Activated CD8-positive, alpha-beta memory T cell treated with anti-CD3 and anti-CD28 coated beads for 36 hours (primary cell): Measurements from ENCODE around the gene COA7. TPM values are rescaled to one million over a fixed set of nuclear protein-coding genes. Genes with fewer than 3 reads are reported as not detected.
"Not testable (repeated sequence)": the region's sequence is repeated elsewhere in the genome, so short reads cannot be mapped to it uniquely, and the experiment has no call there.

Experiments used
- CTCF ChIA-PET: fragments of 350-600 bp; sonication (Branson Sonifier 250); formaldehyde crosslinking; loops from one replicate; lab custom pipeline; 2021; ENCODE audit warnings: antibody characterized with exemption; lab: Charles Lee
- POLR2A ChIA-PET: fragments of 350-600 bp; sonication (Branson Sonifier 250); formaldehyde crosslinking; loops from one replicate; lab custom pipeline; 2021; ENCODE audit warnings: antibody characterized with exemption; lab: Charles Lee
- total RNA-seq, 2 experiments: library from RNA; stranded (reverse); gene quantifications; one replicate each; pipeline ENCODE4 v1.2.3, GENCODE V29; 2021

COA7 gene
- total RNA-seq, 2 experiments from 2014 or later, result 37.2 to 37.5 TPM

DNA sequence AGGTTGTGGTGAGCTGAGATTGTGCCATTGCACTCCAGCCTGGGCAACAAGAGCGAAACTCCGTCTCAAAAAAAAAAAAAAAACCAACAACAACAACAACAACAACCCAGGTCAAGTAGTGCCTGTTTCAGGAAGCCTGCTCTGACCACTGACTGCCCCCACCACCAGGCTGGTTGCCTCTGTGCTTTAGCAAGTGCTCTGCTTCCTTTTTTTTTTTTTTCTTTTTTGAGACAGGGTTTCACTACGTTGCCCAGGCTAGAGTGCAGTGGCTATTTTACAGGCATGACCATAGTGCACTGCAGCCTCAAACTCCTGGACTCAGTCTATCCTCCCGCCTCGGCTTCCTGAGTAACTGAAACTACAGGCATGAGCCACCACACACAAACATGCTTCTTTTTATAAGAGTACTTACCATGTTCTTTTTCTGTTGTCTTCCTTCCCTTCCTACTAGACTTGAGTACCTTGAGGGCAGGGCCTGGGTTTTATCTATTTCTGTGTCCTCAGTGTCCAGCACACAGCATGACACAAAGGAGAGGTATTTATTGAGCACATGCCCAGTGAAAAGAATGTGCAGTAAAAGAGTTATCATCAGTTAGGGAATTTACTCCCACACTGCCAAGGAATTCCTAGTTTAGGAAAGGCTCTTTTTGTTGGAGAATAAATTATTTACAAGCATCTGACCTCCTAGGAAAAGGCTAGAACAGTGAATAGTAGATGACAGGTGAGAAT, 9.9 kb upstream of the COA7 start:
- POLR2A ChIA-PET, result no interaction called here
- CTCF ChIA-PET, result no interaction called here

DNA sequence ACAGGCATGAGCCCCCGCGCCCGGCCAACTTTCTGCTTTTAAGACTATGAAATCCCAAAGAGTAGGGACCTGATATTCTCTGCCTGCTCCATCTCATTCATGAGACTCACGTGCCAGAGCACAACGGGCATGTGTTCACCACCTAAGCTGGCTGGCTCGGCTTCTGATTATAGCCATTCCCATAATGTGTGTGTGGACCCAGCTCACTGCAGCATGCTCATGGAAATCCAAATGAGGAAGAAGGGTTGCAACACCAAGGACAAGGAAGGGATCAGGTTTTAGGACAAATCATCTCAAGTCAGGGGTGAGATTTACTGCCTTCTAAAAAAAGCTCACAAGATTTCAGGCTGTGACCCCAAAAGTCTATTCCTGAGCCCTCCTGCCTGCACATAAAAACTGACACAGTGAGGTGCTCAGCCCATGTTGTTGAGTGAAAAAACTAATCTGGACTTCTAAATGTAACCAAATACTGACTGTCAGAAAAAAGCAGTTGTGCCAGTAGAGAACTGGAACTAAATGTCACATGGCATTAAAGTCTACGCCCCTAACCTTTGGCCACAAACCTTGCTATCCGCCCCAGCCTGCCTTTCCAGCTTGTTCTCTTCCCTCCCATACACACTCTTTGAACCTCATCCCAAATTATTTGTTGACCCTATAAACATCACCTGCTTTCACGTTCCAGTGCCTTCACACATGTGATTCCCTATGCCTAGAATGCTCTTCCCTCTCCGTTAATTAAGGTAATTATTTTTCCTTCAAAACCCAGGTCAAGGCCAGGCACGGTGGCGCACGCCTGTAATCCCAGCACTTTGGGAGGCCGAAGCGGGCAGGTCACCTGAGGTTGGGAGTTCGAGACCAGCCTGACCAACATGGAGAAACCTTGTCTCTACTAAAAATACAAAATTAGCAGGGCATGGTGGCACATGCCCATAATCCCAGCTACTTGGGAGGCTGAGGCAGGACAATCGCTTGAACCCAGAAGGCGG, 9.1 kb upstream of the COA7 start:
- POLR2A ChIA-PET, result no interaction called here
- CTCF ChIA-PET, result no interaction called here

DNA sequence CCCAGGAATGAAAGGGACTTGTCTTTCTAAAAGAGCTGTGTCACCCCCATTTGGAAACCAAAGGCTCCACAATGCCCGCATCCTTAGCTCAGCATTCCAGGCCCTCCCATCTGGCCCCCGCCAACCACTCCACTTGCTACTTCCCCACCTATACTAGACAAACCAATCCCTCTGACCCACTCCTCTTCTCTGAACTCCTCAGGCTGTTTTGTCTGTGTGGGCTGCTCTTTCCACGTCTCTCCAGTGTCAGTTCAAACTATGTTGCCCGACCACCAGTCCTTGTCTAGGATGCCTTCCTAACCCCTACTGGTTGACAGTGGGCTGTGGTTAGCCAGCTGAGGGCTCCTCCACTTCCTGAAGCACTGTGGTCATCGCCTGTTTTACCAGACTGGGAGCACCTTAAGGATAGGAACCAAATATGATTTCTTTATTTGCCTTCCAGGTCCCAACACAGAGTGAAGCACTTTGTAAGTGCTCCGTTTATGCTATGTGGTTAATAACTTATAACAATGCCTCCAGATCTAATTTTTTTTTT, 8.1 kb upstream of the COA7 start:
- POLR2A ChIA-PET, result no interaction called here

DNA sequence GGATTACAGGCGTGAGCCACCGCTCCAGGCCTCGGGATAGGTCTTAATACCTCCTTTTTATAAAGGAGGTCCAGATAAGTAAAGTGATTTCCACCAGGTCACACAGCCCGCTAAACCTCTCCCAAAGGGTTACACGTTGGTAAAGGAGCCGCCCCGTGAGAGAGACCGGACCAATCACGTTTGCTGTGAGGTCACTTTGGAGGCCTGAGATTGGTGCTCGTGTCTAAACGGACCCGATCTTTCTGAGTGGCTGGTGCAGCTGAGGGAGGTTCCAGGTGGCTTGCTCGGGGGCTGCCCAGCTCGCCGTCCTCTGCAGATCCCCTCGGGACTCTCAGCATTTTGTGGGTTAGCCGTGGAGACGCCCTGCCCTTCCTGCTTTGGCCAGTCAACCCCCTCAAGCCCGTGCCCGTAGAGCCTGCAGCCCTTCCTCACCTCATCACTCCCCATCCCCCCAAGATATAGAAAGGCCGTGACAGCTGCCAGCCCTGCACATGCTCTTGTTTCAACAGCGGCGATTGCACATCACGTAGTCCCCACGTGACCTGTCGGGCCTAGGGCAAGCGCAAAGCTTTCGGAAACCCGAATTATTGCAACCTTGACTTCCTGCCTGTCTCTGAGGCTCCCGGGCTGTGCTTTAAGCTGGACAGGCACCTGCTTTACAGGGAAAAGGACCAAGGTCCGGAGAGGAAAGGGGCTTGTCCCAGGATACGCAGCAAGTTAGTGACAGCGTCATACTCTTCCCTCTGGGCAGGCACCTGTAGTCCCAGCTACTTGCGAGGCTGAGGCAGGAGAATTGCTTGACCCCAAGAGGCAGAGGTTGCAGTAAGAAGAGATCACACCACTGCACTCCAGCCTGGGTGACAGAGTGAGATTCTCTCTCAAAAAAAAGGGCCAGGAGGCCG, 5.0 kb upstream of the COA7 start:
- POLR2A ChIA-PET, result interaction anchor here (0.6 to 1.3 kb wide), 3 partner anchors 23 to 299 kb away, joined by 3 to 4 read pairs (median 3); partner anchors contain the start of gene ORC1
- CTCF ChIA-PET, result interaction anchor here (0.5 to 1.0 kb wide), 4 partner anchors 13 to 239 kb away, joined by 3 to 4 read pairs (median 3); partner anchors contain the start of genes SHISAL2A and ZYG11B

More for the DNA sequence above, 8.1 kb upstream of the COA7 start:
- CTCF ChIA-PET, result no interaction called here

DNA sequence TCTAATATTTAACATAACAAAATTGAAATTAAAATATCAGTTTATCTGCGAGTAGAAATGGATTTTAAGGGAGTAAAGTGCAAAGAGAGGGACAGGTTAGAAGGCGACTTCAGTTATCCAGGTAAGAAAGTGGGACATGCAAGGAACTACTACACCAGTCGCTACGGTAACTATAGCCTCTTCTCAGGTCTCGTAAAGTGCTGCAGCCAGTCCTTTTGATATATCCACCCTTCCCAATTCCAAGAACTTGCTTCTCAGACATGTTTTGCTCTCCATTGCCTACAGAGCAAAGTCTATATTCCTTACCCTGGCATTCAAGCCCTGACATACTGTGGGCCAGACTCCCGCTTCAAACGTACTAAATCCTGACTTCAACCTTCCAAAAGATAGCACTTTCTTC, 2.5 kb downstream of the COA7 start:
- POLR2A ChIA-PET, result no interaction called here
- CTCF ChIA-PET, result interaction anchor here (1.7 kb wide), 1 partner anchor 9 kb away, joined by 5 read pairs; no protein-coding TSS in a partner anchor

DNA sequence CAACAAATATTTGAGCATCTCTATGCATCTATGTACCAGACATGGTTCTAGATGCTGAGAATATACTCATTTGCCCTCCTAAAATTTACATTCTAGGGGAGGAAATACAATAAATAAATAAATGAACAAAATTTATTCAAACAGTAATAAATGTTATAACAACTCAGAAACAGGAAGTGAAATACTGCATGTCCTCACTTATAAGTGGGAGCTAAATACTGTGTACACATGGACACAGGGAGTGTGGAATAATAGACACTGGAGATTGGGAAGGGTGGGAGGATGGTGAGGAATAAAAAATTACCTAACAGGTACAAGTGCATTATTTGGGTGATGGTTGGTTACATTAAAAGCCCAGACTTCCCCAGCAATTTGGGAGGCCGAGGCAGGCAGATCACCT, 4.3 kb downstream of the COA7 start:
- ChIA-PET CTCF (interaction anchor here (0.7 kb wide), 1 partner anchor 1048 kb away, joined by 3 read pairs; no protein-coding TSS in a partner anchor), POLR2A (no interaction called here)

DNA sequence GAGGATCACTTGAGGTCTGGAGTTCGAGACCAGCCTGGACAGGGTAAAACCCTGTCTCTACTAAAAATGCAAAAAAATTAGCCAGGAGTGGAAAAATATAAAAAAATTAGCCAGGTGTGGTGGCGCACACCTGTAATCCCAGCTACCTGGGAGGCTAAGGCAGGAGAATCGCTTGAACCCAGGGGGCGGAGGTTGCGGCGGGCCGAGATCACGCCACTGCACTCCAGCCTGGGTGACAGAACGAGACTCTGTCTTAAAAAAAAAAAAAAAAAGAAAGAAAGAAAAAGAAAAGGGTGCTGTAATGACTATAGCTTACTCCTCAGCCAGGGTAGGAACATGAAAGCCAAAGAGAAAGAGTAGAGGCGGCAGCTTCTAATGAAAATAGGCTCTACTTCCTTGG, 4.8 kb downstream of the COA7 start:
- CTCF ChIA-PET, POLR2A ChIA-PET: not testable (repeated sequence)

DNA sequence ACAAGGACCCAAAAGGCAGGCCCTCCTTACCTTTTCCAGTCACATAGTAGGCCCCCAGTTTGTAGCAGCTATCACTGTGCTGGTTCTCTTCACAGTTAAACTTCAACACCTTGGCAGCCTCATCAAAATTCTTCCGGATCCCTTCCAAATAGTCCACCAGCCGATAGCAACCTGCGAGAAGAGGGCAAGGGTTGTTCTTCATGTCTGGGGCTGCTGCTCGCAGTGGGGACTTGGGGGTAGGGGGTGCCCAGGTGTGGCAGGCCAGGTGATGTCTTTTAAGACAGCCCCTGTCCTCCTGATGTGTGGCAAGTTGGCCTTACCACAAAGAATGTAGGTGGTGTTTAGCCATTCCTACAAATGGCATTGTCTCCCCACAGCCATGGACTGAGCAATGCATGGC, 5.5 kb downstream of the COA7 start:
- CTCF ChIA-PET, result no interaction called here
- POLR2A ChIA-PET, result no interaction called here

DNA sequence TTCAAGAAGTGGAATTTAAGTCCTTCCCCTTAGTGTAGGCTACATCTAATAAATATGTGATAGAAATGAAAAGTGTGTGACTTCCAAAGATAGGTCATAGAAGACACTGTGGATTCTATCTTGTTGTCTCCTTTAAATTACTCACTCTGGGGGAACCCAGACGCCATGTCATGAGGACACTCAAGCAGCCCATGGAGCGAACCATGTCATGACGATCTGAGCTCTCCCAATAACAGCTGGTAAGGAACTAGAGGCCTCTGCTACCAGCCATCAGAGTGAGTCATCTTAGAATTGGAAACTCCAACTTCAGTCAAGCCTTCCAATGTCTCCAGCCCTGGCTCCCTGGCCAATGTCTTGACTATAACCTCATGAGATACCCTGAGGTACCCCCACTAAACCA, 6.3 kb downstream of the COA7 start:
- ChIA-PET CTCF (interaction anchor here (0.6 to 0.7 kb wide), 2 partner anchors 75 to 100 kb away, joined by 3 to 7 read pairs; no protein-coding TSS in a partner anchor), POLR2A (no interaction called here)

DNA sequence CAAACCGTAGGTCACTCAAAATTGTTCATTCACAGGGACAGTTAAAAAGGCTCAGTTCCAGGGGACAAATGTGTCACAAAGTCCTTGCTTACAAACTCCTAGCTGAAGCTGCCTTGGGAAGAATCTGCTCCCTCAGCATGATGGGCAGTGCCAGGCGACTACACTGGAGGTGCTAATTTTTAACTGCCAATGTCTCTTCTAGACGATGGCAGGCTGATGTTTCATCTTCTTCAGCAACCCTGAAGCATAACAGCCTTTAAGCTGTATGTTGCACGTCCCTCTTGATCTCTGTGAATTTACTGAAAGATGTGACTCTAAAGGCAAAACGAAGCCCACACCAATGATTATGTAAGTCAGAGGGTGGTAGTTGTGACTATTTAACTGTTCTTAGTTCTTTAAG, 11.3 kb downstream of the COA7 start:
- ChIA-PET CTCF (interaction anchor here (0.5 to 1.9 kb wide), 9 partner anchors 9 to 280 kb away, joined by 3 to 5 read pairs (median 3); partner anchors contain the start of gene SHISAL2A), POLR2A (no interaction called here)

DNA sequence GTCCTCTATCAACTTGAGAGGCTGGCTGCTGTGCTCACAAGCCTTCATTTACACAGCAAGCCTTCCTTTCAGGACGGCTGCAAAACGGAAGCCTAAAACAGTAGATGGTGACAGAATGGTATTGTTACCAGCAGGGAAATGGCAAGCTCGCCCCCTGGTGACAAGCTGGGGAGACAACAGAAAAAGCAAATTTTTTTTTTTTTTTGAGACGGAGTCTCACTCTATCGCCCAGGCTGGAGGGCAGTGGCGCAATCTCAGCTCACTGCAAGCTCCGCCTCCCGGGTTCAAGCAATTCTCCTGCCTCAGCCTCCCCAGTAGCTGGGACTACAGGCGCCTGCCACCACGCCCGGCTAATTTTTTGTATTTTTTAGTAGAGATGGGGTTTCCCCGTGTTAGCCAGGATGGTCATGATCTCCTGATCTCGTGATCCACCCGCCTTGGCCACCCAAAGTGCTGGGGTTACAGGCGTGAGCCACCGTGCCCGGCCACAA, 11.8 kb downstream of the COA7 start:
- POLR2A ChIA-PET, result interaction anchor here (0.6 kb wide), 1 partner anchor 1488 kb away, joined by 3 read pairs; no protein-coding TSS in a partner anchor

DNA sequence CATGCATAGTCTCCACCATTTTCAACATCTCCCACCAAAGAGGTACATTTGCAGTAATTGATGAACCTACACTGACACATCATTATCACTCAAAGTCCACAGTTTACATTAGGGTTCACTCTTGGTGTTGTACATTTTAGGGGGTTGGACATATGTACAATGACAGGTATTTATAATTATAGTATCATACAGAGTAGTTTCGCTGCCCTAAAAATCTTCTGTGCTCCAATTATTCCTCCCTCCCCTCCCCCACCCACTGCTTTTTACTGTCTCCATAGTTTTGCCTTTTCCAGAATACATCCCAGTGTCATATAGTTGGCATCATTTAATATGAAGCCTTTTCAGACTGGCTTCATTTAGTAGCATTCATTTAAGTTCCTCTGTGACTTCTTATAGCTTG, 13.6 kb downstream of the COA7 start:
- POLR2A ChIA-PET, result no interaction called here

More for the DNA sequence above, 11.8 kb downstream of the COA7 start:
- CTCF ChIA-PET, result interaction anchor here (0.5 to 1.9 kb wide), 11 partner anchors 8 to 282 kb away, joined by 3 to 5 read pairs (median 3); partner anchors contain the start of genes ORC1, PRPF38A and SHISAL2A

DNA sequence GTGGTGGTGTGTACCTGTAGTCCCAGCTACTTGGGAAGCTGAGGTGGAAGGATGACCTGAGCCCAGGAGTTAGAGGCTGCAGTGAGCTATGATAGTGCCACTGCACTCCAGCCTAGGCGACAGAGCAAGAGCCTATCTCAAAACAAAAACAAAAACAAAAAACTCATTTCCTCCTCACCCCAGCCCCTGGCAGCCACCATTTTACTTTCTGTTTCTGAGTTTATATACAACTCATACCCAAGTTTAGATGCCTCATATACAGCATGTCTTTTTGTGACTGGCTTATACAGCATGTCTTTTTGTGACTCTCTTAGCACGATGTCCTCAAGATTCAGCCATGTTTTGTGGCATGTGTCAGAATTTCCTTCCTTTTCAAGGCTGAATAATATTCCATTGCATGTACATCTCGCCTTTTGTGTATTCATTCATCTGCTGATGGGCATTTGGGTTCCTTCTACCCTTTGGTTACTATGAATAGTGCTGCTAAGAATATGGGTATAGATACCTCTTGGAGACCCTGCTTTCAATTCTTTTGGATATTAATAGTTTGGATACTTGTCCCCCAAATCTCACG, 14.7 kb downstream of the COA7 start:
- POLR2A ChIA-PET, result no interaction called here
- CTCF ChIA-PET, result no interaction called here

More for the DNA sequence above, 13.6 kb downstream of the COA7 start:
- CTCF ChIA-PET, result interaction anchor here (0.7 to 1.2 kb wide), 3 partner anchors 8 to 279 kb away, joined by 3 to 5 read pairs (median 3); no protein-coding TSS in a partner anchor

DNA sequence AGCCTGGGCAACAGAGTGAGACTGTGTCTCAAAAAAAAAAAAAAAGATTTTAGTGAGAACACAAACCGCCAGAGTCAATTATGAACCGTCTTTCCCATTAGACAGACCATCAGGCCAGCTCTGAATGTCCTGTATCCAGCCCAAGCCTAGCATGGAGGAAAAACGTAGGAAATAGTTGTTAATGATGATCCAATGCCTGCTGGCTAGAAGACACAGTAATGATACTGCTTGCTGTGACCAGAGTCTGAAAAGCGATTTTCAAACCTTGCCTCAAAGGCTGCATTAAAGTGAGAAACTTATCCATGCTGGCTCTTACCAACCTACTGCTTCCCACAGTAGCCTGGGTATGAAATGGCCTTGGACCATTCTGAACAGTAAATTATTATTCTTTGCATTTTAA, 17.0 kb downstream of the COA7 start:
- POLR2A ChIA-PET, result no interaction called here
- CTCF ChIA-PET, result no interaction called here

DNA sequence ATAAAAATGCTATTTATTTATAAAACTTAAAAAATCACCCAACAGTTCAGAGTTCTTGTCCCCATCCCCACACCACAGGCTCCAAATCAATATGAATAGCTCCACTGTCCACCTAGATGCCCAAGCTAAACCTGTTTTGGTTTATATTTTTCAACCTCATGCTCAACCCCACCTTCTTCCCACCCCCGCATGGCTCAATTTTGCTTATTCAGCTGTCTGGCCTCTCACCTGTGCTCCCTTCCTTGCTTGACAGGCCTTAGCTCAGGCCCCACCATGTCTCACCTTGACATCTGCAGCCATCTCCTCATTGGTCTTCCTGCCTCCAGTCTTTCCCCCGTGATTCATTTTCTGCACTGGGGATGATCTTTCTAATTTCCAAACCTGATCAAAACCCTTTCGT, 17.8 kb downstream of the COA7 start:
- ChIA-PET CTCF (no interaction called here), POLR2A (no interaction called here)

DNA sequence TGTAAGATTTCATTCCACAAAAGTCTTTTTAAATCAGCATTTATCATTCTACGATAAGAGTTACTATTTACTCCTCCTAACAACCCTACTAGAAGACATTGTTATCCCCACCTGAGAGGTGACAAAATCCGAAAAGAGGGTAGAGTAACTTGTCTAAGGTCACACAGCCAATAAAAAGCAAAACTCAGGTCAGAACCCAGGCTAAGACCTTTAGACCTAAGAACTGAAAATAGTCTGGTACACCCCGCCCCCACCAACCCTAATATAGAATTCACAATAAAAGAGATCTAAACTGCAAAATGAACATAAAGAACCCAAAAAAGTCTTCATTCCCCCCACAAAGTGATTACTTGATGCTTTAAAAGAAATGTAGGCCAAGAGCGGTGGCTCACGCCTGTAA, 18.6 kb downstream of the COA7 start:
- CTCF ChIA-PET, result no interaction called here
- POLR2A ChIA-PET, result no interaction called here

DNA sequence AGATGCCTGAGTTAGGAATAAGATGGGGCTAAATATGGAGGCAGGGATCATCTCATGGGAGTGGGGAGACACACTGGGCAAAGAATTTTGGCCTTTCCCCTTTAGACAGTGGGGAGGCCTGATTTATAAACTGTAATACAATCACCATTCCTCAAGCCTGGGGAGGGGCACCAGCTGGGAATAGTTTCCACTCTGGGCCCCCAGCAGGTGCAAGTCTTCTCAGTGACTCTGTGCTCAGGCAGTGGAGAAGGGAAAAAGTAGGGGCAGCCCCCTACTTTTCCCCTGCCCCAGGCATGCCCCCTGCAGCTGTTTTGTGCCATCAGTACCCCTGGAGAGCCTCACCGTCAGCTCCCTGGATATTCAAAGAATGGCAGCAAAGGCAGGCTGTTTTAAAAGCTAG, 19.1 kb downstream of the COA7 start:
- ChIA-PET CTCF (no interaction called here), POLR2A (no interaction called here)
